NCI-H1092 treated with DMSO at 0.1 percent for 48 hours (cell line): ENCODE data around the gene NMT2.

Experiments
- DNase-seq: peaks from one replicate; lab custom pipeline; 2025; lab: John Stamatoyannopoulos, UW

Gene NMT2

DNA sequence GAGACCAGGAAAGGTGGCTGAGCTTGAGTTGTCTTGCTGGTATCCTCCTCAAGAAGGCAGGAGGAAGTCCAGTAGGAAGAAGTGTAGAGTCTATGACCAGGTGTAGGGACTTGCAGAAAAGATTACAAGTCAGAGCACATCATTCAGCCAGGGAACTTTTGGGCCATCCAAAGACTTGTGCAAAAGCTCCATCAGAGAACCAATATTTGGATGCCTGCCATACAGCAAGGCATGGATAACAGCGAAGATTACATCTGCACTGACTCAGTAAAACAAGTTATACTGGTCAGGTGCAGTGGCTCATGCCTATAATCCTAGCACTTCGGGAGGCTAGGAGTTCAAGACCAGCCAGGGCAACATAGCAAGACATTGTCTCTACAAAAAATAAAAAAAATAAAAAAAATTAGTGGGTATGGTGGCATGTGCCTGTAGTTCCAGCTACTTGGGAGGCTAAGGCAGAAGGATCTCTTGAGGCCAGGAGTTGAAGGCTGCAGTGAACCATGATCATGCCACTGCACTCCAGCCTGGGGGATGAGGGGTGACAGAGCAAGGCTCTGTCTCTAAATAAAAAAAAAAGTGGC lies 13.2 kb upstream of the NMT2 start:
- no peak for DNase-seq

DNA sequence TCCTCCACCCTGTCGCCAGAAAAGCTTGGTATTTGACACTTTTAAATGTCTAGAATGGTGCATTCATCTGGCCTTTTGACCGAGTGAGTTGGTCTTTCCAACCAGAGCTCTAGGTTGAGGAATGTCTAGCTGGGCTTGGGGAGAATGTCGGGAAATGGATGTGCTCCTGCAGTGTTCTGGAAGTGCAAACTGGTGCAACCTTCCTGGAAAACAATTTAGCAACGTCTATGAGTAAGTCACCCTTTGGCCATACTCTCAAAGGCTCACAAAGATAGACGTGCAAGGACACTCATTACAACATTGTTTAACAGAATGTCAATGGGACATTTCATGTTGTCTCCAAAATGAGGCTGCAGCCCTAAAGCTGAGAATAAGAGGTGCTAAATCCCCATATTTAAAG lies 12.2 kb upstream of the NMT2 start:
- no peak for DNase-seq

DNA sequence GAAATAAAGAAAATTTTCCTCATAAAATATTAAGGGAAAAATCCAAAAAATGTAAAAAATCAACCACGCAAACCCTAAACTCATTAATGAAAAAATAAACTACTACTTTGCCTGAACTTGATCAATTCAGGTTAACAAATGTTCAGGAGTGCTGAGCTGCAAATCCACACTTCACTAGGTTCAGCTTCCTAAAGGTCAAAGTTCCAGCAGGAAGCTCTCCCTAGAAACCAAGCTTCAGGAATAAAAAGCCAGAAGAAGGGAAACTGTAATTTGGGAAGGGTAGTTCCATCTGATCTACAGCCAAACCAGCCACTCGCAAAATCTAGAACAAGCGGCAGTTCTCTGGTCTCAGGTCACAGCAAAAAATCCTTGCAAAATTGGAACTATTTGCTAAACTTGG lies 7.8 kb upstream of the NMT2 start:
- no peak for DNase-seq

DNA sequence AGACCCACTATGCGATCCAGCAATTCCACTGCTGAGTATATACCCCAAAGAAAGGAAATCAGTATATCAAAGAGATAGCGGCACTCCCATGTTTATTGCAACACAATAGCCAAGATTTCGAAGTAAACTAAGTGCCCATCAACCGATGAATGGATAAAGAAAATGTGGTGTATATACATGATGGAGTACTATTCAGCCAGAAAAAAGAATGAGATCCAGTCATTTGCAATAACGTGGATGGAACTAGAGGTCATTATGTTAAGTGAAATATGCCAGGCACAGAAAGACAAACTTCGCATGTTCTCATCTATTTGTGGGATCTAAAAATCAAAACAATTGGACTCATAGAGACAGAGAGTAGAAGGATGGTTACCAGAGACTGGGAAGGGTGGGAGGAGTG lies 7.1 kb upstream of the NMT2 start:
- DNase-seq = no peak

DNA sequence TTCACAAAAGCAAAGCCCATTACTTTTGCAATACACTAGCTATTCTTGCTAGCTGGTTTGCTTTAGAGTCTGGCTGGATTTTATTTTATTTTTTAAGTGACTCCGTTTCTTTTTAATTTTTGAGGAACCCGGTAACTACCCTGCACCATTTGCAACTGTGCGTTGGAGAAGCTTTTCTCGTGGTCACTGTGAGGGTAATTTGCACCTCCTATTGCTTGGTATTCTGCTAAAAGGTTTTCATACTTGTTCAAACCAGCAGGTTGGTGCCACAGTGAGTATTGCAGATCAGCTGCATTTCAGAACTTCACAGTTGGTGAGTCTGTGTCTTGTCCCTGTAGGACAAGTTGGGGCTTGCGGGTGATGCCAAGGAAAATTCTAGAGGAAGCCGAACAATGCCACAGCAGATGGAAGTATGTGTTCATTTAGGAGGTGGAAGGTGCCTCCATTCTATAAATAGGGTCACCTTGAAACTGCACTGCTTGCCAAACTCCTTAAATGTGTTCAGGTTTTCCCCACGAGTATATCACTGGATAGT lies 3.9 kb upstream of the NMT2 start:
- no peak for DNase-seq

DNA sequence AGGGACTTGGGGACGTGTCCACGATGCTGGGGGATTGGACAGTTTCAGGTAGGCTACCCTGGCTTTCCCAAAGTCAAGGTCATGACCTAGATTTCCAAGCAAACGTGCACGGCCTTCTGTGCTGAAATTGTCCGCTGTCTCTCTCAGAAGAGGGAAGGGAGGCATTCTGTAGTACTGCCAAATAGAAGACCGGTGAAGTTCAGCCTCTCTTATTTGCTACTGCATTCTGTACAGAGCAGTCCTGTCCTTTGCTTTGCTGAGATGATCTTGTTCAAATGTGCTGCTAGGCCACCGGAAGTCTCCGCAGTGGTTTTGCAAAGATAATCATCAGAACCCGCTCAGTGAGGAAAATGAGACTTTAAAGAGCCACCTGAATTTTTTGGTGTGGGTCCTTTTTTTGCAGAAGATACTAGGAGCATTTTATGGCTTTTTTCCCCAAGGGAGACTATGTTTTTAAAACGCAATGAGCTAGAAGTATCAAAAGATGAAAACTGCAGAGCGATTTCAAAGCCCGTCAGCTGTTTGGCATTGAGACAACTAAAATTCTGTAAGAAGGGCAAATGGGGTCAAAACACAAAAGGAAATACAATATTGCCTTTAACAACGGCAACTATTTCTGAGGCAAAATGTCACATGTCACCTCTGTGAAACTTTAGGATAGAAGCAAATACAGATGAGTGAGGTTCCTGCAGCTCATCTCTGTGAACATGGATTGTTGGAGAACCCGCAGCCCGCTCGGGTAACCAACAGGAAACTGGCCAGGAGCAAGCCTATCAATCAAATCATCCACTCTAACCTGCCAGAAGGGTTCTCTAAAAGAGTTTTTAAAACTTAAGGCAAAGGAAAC lies 1.3 kb upstream of the NMT2 start:
- no peak for DNase-seq

DNA sequence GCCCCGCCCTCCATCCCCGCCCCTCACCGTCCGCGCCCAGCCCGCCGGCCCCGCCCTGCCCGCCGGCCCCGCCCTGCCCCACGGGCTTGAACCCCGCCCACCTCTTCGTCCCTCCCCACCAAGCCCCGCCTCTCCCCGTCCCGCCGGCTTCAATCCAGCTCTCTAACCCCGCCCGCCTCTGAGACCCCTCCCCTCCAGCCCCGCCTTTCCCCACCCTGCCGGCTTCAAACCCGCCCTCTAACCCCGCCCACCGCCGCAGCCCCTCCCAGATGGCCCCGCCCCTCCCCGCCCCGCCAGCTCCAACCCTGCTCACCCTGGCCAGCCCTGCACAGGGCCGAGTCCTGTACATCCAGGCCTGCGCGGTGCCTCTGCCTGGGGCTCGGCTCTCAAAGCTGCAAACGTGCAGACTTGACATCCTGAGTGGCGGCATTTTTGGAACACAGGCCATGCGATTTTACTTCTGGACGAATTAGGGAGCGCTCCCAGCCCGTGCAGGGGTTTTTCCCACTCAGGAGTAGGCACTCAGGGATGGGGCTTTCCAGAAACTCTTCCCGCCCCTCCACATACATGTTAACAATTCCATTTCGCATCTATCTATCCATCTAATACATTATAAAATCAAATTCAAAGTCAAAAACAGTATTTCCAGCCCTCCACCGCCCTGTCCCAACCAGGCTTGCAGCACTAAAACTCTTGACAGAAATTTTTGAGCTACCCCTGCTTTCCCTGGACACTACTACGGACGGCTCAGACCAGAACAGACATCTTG lies 477 bp upstream of the NMT2 start:
- DNase-seq = peak; percentile 83

DNA sequence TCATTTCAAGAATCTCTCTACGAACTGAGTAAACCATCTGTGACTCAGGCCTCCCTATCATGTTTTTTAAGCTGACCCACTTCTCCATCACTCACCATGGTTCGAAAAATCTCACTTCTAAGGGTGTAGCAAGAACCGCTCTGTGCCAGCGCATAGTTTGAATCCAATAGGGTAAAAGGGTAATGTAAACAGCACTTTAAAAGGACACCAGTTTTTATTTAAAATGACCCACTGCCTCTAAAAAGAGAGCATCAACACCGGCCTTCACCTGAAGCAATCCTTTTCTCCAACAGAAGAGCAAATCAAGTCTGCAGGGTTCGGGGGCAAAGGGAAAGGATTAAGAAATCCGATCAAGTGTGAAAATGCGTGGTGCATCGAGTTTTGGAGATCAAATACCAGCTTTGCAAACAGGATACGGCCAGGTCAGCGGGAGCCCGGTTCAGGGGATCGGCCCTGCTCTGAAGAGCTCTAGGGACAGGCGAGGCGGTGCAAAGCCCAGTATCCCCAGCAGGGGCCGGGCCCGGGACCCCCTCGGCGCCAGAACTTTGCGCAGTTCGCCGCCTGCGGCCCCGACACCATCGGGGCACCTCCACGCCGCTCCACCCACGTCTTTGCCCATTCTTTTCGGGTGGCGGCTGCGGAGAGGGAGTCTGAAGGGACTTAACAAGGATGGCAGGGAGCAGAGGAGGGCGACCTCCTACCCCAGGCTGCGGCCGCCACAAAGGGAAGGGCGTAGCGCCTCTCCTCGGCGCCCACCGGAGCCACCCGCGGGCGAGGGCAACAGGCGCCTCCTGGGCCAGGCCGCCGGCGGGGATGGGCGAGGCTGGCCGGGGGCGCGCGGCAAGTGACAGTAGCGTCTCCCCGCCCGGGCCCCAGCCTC lies 842 bp downstream of the NMT2 start:
- peak; percentile 11 for DNase-seq

DNA sequence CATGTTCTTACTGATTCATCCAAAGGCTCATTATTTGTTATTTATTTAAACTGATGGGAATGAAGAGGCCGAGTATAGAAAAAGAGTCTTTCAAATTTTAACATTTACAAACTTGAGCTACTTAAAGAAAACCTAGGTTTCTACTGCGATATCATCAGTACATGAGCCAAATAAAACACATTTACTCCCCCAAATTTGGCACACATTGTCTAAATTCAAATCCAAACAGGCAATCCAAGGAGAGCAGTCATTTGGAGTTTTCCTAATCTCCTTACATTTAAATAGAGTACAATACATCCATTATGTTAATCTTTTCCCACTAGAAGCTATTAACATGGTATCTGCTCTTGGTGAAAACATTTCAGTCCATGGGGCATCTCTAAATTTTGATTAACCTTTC lies 2.2 kb downstream of the NMT2 start:
- DNase-seq = no peak

DNA sequence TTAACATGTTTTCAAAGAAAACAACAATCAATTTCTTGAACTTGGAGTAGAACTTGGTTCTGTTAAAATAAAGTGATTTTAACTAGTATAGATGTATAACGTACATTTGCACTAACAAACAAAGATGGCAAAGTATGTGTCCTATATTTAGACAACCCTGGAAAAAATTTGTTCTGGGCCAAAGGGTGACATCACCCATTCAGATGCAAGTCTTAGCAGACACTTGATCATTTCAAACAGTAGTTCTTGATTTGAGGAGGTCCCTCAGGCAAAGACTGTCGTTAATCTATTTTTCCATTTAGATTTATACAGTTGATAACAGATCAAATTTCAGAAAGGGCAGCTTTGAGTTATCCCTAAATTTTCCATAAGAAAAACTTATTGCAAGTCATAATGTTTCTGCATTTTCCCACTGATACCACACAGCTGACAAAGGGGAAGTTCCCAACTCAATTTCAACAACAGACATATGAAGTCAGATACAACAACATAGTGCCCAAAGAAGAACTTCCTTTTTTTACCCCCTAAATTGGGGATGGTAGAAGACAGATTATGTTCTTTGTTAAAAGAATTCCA lies 5.2 kb downstream of the NMT2 start:
- no peak for DNase-seq

DNA sequence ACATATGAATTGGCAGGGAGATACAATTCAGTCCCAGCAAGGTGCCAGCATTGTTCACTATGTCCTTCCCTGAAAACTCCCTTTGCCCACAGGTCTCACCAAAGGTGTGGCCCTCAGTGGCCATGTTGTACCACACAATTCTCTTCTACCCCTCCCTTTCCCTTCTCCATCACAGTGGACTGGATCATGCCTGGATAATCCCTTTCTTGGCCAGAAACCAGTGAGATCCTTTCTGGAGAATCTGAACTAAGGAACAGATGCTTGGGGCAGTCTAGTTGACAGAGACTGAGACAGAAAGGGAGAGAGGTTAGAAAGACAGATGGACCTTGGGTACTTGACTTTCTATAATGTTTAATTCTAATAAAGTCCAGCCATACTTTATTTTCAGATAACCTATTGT lies 9.5 kb downstream of the NMT2 start:
- DNase-seq = no peak

DNA sequence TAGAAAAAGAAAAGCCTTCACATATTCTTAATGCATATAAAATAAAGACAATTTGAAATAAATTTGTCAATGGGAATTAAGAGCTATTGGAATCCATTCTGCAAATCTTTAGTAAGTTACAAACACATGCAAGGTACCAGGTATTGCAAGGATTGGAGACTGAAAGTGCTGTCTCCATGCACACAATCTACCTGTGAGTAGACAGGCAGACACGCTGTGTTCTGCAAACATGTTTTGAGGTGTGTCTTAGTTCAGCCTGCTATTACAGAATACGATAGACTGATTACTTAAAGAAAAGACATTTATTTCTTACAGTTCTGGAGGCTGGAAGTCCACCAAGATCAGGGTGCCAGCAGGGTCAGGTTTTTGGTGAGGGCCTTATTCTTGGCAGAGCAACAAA lies 10.0 kb downstream of the NMT2 start:
- no peak for DNase-seq

DNA sequence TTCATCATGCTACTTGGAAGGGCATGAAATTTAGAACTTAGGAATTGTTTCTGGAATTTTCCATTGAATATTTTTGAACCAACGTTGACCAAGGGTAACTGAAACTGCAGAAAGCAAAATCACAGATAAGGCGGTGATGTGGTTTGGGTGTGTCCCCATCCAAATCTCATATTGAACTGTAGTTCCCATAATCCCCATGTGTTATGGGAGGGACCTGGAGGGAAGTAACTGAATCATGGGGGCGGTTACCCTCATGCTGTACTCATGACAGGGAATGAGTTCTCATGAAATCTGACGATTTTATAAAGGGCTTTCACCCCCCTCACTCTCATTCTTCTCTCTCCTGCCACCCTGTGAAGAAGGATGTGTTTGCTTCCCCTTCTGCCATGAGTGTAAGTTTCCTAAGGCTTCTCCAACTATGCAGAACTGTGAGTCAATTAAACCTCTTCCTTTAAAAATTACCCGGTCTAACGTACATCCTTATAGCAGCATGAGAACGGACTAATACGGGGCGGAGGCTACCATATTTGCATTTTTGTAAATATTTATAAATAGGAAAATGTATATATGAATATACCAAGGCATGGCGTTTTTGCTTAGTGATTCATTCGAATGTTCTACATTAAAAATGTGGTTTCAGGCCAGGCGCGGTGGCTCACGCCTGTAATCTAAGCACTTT lies 12.4 kb downstream of the NMT2 start:
- no peak for DNase-seq

DNA sequence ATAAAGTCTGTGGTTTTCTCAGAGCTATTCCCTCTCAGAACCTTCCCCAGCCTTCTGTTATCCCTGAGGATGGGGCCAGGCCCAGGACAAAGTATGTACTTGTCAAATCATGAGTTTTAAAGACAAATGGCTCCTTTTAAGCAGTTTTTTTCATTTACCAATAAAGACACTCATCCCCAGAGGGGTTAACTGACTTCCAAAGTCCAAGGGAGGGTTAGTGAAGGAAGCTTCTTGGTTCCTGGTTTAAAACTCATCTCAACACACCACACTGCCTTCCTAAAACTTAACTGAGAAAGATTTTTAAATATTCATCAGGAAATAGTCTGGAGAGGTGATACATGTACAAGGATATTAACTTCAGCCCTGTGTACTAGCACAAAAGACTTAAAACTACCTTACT lies 15.9 kb downstream of the NMT2 start:
- no peak for DNase-seq

DNA sequence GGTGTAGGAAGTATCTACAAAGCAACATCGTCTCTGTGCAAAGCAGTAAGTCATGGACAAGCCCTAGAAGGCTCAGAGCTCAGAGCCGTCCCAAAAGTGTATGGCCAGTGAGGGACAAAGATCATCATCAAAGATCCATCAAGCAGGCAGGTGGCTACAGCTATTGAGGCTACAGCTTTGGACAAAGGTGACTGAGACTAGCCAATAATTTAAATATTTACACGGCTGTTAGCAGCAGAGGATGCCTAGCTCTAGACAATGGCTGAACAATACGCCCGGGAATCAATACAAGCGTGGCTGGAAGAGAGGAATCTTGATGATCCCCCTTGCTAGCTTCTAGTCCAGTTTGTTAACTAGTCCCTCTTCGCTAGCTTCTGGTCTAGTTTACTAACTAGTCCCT lies 17.9 kb downstream of the NMT2 start:
- no peak for DNase-seq

DNA sequence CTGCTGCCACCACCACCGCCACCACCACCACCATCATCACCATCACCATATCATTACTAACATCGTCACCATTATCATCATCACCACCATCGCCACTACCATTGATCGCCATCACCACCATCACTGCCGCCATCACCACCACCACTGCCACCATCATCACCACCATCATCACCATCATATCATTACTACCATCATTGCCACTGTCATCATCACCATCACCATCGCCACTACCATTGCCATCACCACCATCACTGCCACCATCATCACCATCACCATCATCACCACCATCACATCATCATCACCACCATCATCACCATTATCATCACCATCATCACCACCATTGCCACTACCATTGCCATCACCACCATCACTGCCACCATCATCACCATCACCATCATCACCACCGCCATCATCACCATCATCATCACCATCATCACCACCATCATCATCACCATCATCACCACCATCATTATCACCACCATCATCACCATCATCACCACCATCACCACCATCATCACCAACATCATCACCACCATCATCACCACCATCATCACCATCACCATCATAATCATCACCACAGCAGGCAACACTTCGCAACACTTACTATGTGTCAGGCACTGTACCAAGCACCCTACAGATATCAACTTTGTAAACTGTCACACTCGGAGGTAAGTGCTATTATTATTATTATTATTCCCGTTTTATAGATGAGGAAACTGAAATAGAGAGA lies 19.3 kb downstream of the NMT2 start:
- DNase-seq = no peak

DNA sequence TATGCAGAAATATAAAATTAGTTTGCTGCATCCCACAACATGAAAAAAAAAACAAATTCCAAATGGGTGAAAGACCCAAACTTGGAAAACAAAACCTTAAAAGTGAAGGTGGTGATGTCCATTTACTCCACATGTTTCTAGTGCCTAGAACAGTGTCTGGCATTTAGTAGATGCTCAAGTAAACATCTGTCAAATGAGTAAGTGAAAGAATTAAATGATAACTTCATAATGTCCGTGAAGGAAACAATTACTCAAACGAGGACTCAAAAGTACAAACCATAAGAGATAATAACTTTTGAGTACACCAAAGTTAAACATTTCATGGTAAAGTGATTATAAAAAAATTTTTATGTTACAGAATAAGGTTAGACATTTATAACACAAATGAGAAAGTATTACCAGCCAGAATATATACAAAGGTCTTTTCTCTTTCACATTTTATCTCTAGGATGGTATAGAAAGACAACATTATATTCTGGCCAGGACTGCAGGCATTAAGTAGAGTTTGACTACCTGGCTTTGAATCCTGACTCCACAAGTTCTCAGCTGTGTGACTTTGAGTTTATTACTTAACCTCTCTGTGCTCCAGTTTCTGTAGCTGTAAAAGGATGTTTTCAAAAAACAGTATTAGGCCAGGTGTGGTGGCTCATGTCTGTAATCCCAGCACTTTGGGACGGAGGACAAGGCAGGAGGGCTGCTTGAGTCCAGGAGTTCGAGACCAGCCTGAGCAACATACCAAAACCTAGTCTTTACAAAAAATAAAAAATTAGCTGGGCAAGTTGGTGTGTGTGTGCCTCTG lies 20.7 kb downstream of the NMT2 start:
- DNase-seq = no peak

DNA sequence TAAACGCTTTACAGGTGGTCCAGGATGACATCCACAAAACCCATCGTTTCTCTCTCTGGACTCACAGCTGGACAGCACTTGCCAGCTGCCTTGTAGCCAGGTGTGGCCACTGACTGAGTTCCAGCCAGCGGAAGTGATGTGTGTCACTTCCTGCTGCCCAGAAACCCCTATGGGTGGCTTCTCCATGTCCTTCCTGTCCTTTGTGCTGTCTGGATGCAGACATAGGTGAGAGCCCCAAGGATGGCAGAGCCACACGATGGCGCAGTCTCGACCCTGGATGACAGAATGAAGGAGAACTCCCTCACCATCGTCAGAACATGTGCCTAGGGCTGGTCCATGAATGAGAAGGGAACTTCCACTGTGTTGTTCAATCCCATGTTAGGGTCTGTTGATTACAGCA lies 22.1 kb downstream of the NMT2 start:
- no peak for DNase-seq

DNA sequence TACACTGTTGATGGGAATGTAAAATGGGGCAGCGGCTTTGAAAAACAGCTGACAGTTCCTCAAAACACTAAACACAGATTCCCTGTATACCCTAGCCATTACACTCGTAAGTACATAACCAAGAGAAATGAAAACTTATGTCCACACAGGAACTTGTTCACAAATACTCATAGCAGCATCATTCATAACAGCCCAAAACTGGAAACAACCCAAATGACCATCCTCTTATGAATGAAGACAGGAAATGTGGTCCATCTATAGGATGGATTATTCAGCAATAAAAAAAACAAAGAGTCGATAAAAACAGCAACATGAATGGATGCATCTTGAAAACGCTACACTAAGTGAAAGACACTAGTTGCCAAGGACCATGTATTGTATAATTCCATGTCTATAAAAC lies 23.7 kb downstream of the NMT2 start:
- no peak for DNase-seq
